CD4-positive, alpha-beta T cell treated with Interferon gamma for 1 hour (primary cell): ENCODE data around the gene FAM76A.
"Not testable (repeated sequence)": the region's sequence is repeated elsewhere in the genome, so short reads cannot be mapped to it uniquely, and the experiment has no call there.

Experiments
- DNase-seq: peaks from one replicate; pipeline ENCODE4 v3.0.0-alpha.2; 2020

Gene FAM76A

DNA sequence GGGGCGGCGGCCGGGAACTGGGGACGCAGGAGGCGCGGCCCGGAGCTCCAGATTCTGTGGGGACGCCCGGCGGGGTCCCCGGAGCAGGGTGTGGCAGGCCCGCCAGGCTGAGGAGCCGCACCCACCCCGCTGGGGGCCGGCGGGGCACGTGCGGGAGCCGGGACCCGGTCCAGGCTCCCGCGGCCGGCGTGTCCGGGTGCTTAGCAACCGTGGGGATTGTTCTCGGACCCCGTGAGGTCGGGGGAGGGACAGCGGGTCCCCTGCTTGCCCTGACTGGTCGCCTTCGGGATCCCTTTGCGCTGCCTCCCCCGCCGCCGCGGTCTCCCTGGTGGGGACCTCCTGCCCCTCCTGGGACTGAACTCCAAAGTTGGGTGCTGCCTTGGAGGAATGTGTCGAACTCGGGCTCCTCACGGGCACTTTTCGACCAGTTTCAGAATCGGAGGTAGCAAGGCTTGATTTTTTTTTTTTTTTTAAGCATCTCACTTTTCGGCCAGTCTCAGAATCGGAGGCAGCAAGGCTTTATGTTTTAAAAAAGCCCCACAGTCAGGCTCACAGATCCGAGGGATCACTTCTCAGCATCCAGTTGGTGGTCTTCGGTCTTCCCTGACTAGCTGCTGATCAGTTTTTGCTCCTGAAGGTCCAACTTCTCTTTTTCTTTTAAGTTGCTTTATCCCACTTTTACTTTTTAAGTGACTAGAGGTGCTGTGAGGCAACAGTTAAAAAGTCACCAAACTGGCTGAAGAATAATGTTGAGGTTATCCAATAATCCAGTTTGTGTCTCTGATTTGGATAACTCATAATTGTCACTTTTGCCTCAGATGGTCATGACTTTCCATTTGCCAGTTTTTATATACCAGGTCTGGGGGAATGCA lies 648 bp downstream of the FAM76A start:
- peak; percentile 39 for DNase-seq

DNA sequence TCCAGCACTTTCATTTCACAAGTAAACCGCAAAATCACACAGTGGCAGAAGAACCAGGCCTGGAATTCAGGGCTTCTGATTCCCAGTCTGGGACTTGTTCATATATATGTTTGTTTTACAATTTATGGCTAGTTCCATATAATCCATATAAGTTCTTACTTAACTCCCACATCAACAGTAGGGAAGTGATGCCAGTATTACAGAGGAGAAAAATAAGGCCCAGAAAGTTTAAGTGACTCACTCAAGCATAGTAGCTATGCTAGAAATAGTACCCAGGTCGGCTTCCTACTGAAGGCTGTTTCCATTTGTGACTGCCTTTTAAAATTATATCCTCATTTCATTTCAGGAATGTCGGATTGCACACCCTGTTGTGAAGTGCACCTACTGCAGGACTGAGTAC lies 1.4 kb downstream of the FAM76A start:
- no peak for DNase-seq

DNA sequence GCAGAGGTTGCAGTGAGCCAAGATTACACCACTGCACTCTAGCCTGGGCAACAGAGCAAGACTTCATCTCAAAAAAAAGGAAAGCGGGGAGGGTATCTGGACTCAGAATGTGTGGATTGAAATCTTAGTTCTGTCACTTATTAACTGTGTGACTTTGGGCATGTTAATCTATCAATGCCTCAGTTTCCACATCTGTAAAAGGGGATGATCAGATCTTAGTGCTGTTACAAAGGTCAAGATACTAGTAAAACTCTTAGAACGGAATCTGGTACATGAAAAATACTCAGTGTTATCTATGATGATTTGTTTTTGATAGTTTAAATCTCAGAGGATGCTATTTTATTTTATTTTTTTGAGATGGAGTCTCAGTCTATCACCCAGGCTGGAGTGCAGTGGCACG lies 10.5 kb downstream of the FAM76A start:
- DNase-seq = no peak

DNA sequence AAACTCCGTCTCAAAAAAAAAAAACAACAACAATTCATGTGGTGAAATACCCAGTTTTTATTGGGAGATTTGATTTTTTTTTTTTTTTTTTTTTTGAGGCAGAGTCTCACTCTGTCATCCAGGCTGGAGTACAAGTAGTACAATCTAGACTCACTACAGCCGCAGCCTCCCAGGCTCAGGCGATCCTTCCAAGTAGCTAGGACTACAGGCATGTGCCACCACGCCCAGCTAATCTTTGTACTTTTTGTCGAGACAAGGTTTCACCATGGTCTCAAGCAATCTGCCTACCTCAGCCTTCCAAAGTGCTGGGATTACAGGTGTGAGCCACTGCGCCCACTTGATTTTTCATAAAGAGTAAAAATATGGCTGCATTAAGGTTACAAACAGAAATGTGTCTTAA lies 15.4 kb downstream of the FAM76A start:
- DNase-seq = no peak

DNA sequence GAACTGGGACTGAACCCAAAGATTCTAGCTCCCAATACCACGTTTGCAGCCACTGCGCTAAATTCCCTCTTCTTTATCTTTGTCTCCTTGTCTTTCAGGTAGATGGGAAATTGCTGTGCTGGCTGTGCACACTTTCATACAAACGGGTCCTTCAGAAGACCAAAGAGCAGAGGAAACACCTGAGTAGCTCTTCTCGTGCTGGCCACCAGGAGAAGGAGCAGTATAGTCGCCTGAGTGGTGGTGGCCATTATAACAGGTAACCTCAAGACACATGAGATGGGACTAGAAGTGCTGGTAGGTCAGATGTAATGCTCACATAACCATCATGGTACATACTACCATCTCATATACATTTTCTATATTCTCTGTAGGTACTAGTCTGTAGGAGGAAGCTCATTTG lies 18.8 kb downstream of the FAM76A start:
- DNase-seq = no peak

DNA sequence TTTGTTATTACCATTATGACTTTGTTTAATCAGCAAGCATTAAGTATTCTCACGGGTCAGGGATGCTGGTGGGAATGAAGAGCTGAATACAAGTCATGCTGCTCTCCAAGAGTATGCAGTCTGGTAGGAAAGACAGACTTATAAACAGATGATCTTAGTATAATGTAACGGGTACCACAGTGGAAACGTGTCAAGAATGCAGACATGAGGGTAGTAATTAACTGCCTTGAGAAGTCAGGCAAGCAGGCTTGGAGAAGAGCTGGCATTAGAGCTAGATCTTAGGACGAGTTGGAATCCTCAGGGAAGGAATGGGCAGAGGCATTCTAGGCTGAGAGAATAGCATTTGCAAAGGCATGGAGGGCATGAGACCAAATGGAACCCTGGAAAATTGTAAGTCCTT lies 19.7 kb downstream of the FAM76A start:
- DNase-seq = no peak

DNA sequence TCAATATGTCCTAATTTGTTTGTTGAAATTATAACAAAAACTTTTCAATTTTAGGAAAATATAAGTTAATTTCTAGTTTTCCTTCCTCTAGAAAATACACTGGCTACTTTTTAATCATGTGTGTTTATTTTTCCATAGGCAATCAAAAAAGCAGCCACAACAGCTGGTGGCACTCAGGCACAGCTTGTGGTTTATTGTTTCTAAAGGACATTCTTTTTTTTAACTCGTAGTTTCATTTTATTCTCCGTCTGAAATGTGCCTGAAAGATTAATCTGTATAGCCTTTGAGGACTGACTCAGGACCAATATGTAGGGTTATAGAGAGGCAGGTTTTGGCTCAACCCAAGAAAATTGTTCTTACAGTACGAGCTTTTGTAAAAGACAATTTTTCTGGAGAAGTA lies 26.6 kb downstream of the FAM76A start:
- no peak for DNase-seq

DNA sequence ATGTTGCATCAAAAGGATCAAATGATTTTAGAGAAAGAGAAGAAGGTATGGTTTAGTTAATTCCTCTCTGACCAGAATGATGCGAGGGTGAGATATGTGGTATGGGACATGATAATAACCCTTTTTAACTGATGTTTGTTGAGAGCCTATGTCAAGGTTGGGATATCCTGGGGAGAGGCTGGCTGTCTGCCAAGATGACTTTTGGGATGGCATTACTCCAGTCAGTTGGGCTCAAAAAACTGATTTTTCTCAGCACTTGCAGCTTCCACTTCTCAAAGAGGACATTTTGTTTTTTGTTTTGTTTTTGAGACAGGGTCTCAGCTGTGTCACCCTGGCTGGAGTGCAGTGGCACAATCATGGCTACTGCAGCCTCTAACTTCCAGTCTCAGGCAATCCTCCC lies 29.5 kb downstream of the FAM76A start:
- no peak for DNase-seq

DNA sequence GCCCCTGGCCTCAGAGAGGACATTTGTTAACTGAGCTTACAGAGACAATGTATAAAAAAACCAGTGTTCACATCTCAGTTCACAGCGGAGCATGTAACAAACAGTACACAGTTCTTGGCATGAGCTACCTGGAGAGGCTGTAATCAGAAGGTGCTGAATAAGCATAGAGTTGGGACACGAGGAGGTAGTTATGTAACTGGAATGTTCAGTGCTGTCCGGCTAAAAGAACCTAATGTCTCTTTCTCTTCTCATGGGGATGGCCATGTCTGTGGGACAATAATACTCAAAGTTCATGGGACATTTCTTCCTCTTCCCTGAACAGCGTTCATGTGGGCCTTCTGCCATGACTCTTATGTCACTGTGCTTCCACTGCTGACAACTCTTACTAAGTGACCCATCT lies 30.1 kb downstream of the FAM76A start:
- DNase-seq = no peak

DNA sequence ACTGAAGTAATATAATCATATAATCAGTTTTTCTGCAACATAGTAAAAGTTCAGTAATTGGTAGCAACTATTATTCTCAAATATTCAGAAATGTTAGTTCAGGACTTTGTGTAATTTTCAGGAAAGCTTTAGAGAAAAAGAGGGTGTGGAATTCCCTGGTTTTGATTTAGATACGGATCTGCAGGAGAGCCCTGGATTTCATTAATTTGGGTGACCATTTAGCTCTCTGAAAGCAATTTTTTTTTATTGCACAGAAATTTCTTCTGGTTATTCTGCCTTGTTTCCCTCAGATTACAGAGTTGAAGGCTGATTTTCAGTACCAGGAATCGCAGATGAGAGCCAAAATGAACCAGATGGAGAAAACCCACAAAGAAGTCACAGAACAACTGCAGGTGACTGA lies 33.5 kb downstream of the FAM76A start:
- no peak for DNase-seq

DNA sequence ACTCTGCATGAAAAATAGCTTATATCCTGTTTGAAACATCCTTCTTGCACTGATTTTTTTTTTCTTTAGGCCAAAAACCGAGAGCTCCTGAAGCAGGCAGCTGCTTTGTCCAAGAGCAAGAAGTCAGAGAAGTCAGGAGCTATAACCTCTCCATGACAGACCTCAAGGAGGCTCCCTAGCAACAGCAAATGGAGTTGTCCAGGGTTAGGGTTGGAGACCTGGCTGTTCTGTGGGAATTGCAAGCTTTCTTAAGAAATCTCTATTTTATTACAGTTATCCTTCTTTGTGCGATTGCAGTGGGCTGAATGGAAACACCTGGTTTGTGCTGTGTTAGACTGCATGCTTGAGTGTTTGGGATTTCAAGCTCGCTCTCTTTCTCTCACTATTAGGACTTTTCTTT lies 34.7 kb downstream of the FAM76A start:
- DNase-seq = no peak

DNA sequence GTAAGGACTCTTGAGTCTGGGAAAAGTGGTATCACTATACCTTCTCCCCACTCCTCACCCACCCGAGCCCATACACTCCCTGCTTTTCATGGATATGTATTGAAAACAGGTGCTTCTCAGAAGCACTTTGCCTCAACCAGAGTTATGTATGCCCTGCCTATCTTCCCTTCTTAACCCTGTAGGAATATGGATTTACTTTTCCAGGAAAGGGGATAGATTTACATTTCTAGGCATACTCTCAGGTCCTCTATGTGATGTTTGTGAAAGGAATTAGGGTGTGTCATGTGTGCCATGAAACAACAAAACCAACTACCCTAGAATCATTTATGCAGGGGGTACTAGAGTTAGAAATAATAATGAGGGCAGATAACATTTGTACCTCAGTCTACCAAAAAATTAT lies 36.3 kb downstream of the FAM76A start:
- no peak for DNase-seq

DNA sequence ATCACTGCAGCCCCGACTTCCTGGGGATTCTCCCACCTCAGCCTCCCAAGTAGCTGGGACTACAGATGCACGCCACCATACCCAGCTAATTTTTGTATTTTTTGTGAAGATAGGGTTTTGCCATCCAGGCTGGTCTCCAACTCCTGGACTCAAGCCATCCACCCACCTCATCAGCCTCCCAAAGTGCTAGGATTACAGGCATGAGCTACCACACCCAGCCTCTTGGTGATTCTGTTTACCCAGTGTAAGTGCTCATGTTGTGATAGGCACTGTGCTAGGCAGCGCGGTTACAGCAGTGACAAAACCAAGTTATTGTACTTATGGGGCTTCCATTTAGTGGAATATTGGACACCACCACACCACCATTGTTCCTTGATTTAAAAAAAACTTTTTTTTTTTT lies 37.6 kb downstream of the FAM76A start:
- no peak for DNase-seq

DNA sequence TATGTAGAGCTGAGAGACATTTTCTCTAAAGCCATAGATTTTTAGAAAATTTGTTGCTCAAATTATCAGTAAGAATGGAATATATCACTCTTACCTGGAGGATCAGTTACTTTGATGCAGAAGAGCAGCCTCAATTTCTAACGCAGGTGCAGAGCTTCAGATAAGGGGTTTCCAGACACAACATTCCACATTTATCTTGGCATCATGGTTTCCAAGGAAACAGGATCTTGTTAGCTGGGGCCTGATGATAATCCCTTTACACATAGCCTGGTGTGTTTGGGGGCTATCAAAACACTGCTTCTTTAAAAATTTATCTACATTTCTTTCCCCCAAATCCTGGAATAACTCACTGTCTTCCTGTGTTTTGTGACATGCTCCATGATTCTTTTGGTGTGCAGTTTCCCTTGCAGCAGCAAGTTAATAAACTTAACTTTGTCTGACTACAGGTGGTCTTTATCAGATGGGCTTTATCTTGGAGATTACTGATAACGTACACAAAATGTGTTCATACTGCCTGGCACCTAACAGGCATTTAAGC lies 44.6 kb downstream of the FAM76A start:
- no peak for DNase-seq

DNA sequence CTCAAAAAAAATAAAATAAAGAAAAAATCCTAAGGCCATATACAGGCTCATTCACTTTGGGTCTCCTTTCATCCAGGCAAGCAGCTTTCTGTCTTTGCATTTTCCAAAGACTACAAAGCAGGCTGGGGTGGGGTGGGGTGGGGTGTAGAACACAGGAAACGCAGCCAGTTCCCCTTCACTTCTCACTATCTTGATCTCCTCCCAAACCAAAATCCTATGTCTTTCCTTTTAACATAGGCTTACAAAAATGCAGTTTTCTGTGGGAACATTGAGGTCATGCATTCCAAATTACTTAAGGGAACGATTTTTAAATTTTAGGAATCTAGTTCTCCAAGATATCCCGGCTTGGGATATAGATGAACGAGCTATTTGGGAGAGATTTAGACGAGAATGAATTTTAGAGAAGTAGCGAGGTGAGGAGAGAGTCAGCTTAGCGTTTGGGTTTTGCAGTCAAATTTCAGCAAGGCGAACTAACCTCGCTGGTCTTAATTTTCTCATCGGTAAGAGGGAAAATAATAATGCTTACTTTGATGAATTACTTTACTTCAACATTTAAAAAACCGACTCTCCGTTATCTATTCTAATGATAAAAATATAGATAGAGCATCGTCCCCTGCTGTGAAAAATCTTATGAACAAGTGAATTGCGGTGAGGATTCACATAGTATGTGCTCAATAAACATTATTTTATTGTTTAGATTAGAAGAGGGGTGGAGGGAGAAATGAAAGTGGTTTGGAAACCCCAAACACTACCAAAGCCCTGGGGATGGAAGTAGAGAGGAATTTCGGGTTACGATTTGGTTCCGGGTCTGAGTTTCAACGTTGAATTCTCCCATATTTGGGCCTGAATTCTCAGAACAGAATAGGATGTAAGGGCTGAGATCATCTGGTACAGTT lies 46.5 kb downstream of the FAM76A start:
- no peak for DNase-seq

DNA sequence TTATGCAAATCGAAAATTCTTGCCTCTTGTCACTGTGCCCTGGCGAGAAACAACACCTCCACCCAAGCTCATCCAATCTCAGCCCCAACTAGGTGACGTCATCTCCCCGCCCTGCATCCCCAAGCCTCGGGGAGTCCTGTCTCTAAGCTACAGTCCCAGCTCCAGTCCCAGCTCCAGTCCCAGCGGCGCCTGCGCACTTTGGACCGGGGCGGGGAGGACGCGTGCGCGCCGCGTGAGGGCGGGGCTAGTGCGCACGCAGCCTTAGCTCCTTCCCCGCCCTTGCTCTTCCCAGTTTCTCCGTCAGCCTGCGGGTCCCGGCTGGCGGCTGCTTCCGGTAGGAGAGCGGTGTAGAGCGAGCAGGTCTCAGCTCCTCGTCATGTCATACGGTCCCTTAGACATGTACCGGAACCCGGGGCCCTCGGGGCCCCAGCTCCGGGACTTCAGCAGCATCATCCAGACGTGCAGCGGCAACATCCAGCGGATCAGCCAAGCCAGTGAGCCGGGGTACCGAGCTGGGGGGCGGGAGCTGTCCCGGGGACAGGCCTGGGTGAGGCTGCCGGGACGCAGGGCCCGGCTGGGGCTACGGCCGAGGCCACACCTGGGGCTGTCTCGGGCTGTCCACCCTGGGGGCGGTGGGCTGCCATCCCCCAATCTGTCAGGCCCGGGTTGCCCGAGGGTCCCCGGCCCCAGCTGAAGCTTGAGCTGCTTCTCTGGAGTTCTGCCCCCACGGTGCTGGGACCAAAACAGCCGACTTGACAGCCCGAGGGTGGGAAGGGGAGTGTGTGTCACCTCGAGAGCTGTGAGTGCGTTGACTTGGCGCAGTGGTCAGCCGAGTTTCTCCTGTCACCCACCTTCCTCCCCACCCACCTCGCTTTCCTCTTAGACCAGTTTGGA lies 47.4 kb downstream of the FAM76A start, which contains the start of gene STX12:
STX12 (plus strand) TSS at position 288 of the 894 bp plus-strand sequence; CDS start at position 377, 89 bp downstream.
- peak; percentile 100 for DNase-seq

DNA sequence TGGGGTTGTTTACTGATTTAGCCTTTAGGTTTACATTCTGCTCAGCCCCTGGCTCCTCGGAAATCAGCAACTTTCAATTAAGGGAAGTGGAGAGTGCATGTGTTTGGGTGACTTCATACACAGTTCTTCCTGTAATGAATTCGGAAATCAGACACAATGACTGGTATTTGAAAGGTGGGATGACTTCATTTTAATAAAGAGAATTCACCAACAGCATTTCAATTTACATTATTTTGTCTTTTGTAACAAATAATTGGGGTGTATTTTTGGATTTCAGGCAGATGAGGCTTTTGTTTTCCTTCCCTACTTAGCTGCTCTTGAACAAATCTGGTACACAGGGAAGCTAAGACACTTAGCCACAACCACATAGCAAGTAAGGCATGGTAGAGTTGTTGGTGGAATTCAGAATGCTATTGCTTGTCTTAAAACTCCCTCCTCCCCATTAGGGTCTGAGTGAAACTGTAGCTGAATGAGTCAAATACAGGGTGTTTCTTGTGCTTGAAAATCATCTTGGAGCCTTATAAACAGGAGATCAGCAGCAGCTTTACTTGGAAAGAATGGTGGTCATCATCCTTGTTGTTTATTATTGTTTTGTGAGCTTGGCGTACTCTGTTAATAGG lies 48.2 kb downstream of the FAM76A start:
- no peak for DNase-seq

DNA sequence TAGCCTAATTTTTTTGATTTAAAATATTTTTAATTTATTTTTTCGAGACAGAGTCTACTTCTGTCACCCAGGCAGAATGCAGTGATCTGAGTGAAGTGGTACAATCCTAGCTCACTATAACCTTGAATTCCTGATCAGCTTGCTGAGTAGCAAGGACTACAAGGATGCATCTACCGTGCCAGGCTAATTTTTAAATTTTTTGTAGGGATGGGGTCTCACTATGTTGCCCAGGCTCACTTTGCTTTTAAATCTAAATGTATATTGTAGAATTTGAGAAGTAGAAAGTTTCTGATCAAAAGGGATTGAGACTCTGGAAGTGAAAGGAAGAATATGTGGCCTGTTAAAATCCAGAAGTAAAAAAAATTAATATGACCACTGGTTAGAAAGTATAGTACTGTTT lies 48.9 kb downstream of the FAM76A start:
- no peak for DNase-seq

DNA sequence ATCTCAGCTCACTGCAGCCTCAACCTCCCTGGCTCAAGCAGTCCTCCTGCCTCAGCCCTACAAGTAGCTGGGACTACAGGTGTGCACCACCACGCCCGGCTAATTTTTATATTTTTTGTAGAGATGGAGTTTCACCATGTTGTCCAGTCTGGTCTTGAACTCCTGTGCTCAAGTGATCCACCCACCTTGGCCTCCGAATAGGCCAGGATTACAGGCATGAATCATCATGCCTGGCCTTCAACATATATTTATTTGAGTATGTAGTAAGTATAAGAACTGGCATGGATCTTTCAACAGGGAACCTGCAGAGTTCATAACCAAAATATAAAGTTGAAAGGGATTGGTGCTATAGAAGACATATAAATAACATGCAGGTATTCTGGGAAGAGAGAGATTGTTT lies 49.6 kb downstream of the FAM76A start:
- not testable (repeated sequence) for DNase-seq

DNA sequence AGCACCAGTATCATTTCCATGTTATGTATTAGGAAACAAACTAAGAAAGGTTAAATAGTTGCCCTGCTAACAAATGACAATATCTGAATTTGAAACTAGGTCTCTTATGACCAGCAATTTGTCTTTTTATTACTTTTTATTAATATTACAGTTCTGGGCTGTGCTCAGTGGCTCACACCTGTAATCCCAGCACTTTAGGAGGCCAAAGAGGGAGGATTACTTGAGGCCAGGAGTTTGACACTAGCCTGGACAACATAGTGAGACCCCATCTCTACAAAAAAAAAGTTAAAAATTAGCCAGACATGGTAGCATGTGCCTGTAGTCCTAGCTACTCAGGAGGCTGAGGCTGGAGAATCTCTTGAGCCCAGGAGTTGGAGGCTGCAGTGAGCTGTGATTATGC lies 50.5 kb downstream of the FAM76A start:
- DNase-seq = not testable (repeated sequence)

DNA sequence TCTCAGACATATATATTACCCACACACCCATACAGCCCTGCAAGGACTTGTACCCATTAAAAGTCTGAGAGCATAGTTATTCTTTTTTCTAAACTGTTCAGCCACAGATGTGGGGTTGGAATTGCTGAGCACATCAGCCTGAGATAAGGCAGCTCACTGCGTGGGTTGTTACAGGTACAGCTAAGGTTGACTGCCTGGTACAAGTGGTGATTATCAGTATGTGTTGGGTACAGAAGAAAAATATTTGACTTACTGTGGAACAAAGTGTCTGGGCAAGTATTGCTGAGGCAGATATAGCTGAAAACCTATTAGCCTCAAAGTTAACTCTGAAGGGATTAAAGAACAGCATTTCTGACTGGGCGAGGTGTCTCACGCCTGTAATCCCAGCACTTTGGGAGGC lies 52.3 kb downstream of the FAM76A start:
- DNase-seq = no peak

DNA sequence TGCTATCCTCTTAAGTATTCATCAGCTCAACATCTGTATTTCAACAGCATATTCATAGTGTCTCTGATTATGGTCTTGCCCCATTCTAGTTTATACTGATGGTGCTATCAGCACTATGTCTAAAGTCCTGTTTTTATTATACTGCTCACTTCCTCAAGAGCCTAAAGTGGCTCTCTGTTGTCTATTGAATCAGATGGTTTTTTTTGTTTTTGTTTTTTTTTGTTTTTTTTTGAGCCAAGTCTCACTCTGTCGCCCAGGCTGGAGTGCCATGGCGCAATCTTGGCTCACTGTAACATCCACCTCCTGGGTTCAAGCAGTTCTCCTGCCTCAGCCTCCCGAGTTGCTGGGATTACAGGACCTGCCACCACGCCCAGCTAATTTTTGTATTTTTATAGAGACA lies 53.4 kb downstream of the FAM76A start:
- DNase-seq = no peak
